Heart right ventricle (tissue), 16 donors: ENCODE results near the gene ZSCAN23. TPM values are rescaled to one million over a fixed set of nuclear protein-coding genes. Genes with fewer than 3 reads are reported as not detected.
A peak's percentile ranks its signal among the peaks of the same experiment; 100 is the strongest.

ENCODE experiments used
- ATAC-seq, 8 donors: fragments of 200-7000 bp; cut with Tn5 transposase; one replicate each; pipeline ENCODE4 v1.9.1; 2020; ENCODE audit warnings: mild to moderate bottlenecking in 8 of 8, moderate library complexity in 8 of 8, moderate number of reproducible peaks in 1 of 8
- DNase-seq, 2 donors: peaks; one replicate each; pipeline ENCODE4 v3.0.0-alpha.2; 2020
- H3K27ac ChIP-seq, 10 donors: fragments of 200-600 bp; sonication (generic) in 2 of 10; one replicate each; pipeline versions ENCODE4 v1.5.0 to v1.8.0; 2020 to 2022; ENCODE audit warnings: mild to moderate bottlenecking in 3 of 10
- H3K27me3 ChIP-seq, 7 donors: fragments of 200-600 bp; one replicate each; pipeline ENCODE4 v1.8.0; 2021 to 2022; ENCODE audit warnings: mild to moderate bottlenecking in 2 of 7
- H3K36me3 ChIP-seq, 9 donors: fragments of 200-600 bp; sonication (generic) in 1 of 9; one replicate each; pipeline versions ENCODE4 v1.5.0 to v1.8.0; 2020 to 2022; ENCODE audit warnings: mild to moderate bottlenecking in 2 of 9
- H3K4me1 ChIP-seq, 9 donors: fragments of 200-600 bp; sonication (generic) in 1 of 9; one replicate each; pipeline versions ENCODE4 v1.5.0 to v1.8.0; 2020 to 2022; ENCODE audit warnings: mild to moderate bottlenecking in 4 of 9
- H3K4me3 ChIP-seq, 10 donors: fragments of 200-600 bp; sonication (generic) in 2 of 10; one replicate each; pipeline versions ENCODE4 v1.5.0 to v1.8.0; 2020 to 2022; ENCODE audit warnings: mild to moderate bottlenecking in 7 of 10, moderate library complexity in 2 of 10
- H3K9me3 ChIP-seq, 11 donors: fragments of 200-600 bp in 10 of 11; sonication (generic) in 2 of 11; one replicate each; pipeline versions ENCODE4 v1.5.0 to v1.8.0; 2013 to 2022; ENCODE audit warnings: mild to moderate bottlenecking in 2 of 11, control low read depth in 1 of 11, moderate library complexity in 1 of 11
- CTCF ChIP-seq, 9 donors: fragments of 200-600 bp; sonication (generic) in 2 of 9; IDR thresholded peaks; one replicate each; pipeline versions ENCODE4 v1.5.0 to v1.8.0; 2021 to 2022; ENCODE audit warnings: antibody characterized with exemption in 9 of 9, mild to moderate bottlenecking in 5 of 9, moderate library complexity in 1 of 9
- WGBS, 2 donors: extraction: QIAGEN DNeasy Blood & Tissue Kit; methylation state at CpG; one replicate each; pipeline ENCODE4 v1.1.7; 2013; ENCODE audit warnings: inconsistent platforms in 1 of 2; 5-methylcytosine and 5-hydroxymethylcytosine counted together
- intact Hi-C, 10 donors: fragments of 100-400 bp; cut with DNase I; formaldehyde crosslinking; loops; one replicate each; pipeline versions ENCODE4 v1.11.1 to v1.14.2; 2022
- polyA plus RNA-seq, 2 donors: library from polyadenylated mRNA; stranded (reverse); fragments of 200-250 nt; gene quantifications; one replicate each; pipeline ENCODE4 v1.2.3, GENCODE V29; 2013
- total RNA-seq, 10 donors: library from RNA; stranded (reverse); fragmentation: NEBNext Ultra II Directional in 3 of 10; extraction: Animal tissue kit (Norgen Biotek cat#: 25700) in 3 of 10; gene quantifications; one replicate each; pipeline versions ENCODE4 v1.2.1 to v1.2.4, GENCODE V29; 2021 to 2023
- donor health status: Arrhythmogenic right ventricular cardiomyopathy.
- donor health status: ischemic (EF 13 %, LVEDD 7.1; RV severe dilation, severe dysfunction).
- donor health status: healthy with polysubstance abuse.
- donor health status: DM: no; HTN: yes; CAD: no.
- donor health status: DM: no; HTN: no; CAD: no.
- donor health status: ischemic (EF 25% LVEDD 6.9; RV normal size, moderate dysfunction).
- donor health status: ischemic (EF 25% LVEDD 5.7; RV mildly dilated, moderate dysfunction).
- donor health status: healthy.
- donor health status: DM: yes; HTN: yes; CAD: no.
- donor health status: Ischemic cardiomyopathy.
- donor health status: ischemic (EF 35%, LVEDD 5.7; RV mildly dilated, moderate dysfunction).
- donor health status: nonischemic (EF 11% LVEDD 7.7; RV severe dilation, severe dysfunction).
- donor health status: DM: yes; HTN: yes; CAD: no.
- donor health status: PGD.
- donor health status: ischemic (EF 29% LVEDD 5.4; RV normal size, mild dysfunction).
- donor health status: nonischemic (EF 23%, LVEDD 6.1; RV moderate dilation, normal function).

ZSCAN23 gene
- total and polyA plus RNA-seq, 12 donors = 0.26 to 2.7 (median 1.2) TPM

GRCh38 chr6:28402197-28402596 lies 41.1 kb downstream of the ZSCAN23 start:
- intact Hi-C loops = no loop called here
- H3K9me3 ChIP-seq = no peaks in the 10 kb centered on the region
- no peak overlapping the region for H3K27ac ChIP-seq
- 69 to 84% methylated on average over 2 of the region's 2 CpGs for WGBS, 2 donors
- peaks cover 0 to 23% (median 7%) of the 10 kb centered on the region in 7 donors for H3K27me3 ChIP-seq
- H3K36me3 ChIP-seq = peaks cover 0 to 9% (median 3%) of the 10 kb centered on the region in 9 donors
- no peak overlapping the region for H3K4me3 ChIP-seq
- H3K4me1 ChIP-seq = peaks cover 0 to 20% (median 13%) of the 10 kb centered on the region in 9 donors
- no peak for TF ChIP-seq CTCF (IDR thresholded peaks at IDR 0.05)
- DNase-seq = no peak
- ATAC-seq = no peak

GRCh38 chr6:28401172-28401571 lies 42.1 kb downstream of the ZSCAN23 start:
- intact Hi-C loops = no loop called here
- no peaks in the 10 kb centered on the region for H3K9me3 ChIP-seq
- peaks cover 0 to 29% (median 14%) of the 10 kb centered on the region in 9 donors for H3K4me1 ChIP-seq
- DNase-seq (no peak), ATAC-seq (no peak)
- peaks cover 0 to 23% (median 6%) of the 10 kb centered on the region in 7 donors for H3K27me3 ChIP-seq
- WGBS, 2 donors = 56 to 60% methylated on average over 1 of the region's 1 CpG
- H3K36me3 ChIP-seq = peaks cover 0 to 19% (median 3%) of the 10 kb centered on the region in 9 donors
- no peak overlapping the region for H3K27ac ChIP-seq
- H3K4me3 ChIP-seq = no peak overlapping the region
- no peak for TF ChIP-seq CTCF (IDR thresholded peaks at IDR 0.05)

- no peak for TF ChIP-seq CTCF (IDR thresholded peaks at IDR 0.05)
- Histone ChIP-seq H3K27me3 (peaks cover 0 to 13% (median 0%) of the 10 kb centered on the region in 7 donors), H3K9me3 (no peaks in the 10 kb centered on the region), H3K4me3 (peak overlapping the region; percentile 68 to 97 (median 80)), H3K36me3 (peaks cover 0 to 29% (median 3%) of the 10 kb centered on the region in 9 donors), H3K4me1 (peaks cover 0 to 38% (median 14%) of the 10 kb centered on the region in 9 donors), H3K27ac (peak overlapping the region in 9 of 10 donors; percentile 6 to 77 (median 45))
- DNase-seq (no peak), ATAC-seq (no peak)
- intact Hi-C loops = no loop called here
- WGBS, 2 donors = 28 to 30% methylated on average over 8 of the region's 8 CpGs
Measured at GRCh38 chr6:28400122-28400451, 43.2 kb downstream of the ZSCAN23 start.

GRCh38 chr6:28399350-28400121 lies 43.8 kb downstream of the ZSCAN23 start, which contains the start of gene ZSCAN12:
ZSCAN12 (minus strand) TSS chr6:28399747; CDS start chr6:28398405, 1,342 bp downstream.
- 1% methylated on average over 49 of the region's 49 CpGs for WGBS, 2 donors
- no peaks in the 10 kb centered on the region for H3K9me3 ChIP-seq
- peak within 1 kb of the TSS; percentile 68 to 97 (median 80) for H3K4me3 ChIP-seq
- peak; percentile 21 to 73 (median 53) for TF ChIP-seq CTCF (IDR thresholded peaks at IDR 0.05)
- DNase-seq = peak; percentile 82 to 83
- H3K27ac ChIP-seq = peak within 1 kb of the TSS in 9 of 10 donors; percentile 6 to 77 (median 45)
- intact Hi-C loops = loop anchor here in 1 of 10 donors (10.0 kb wide), 1 partner anchor 285 kb away; no protein-coding TSS in a partner anchor
- peaks cover 3 to 38% (median 14%) of the 10 kb centered on the region in 9 donors for H3K4me1 ChIP-seq
- H3K27me3 ChIP-seq = peaks cover 0 to 12% (median 0%) of the 10 kb centered on the region in 7 donors
- peak; percentile 90 to 98 (median 97) for ATAC-seq
- peaks cover 0 to 34% (median 3%) of the 10 kb centered on the region in 9 donors for H3K36me3 ChIP-seq
